Right kidney (tissue), 1 donor: Measurements from ENCODE around the gene KEAP1.
A peak's percentile ranks its signal among the peaks of the same experiment; 100 is the strongest.
"Not testable (repeated sequence)": the region's sequence is repeated elsewhere in the genome, so short reads cannot be mapped to it uniquely, and the experiment has no call there.

Experiments
- DNase-seq: peaks from one replicate; pipeline ENCODE4 v3.0.0-alpha.2; 2016

KEAP1 gene

DNA sequence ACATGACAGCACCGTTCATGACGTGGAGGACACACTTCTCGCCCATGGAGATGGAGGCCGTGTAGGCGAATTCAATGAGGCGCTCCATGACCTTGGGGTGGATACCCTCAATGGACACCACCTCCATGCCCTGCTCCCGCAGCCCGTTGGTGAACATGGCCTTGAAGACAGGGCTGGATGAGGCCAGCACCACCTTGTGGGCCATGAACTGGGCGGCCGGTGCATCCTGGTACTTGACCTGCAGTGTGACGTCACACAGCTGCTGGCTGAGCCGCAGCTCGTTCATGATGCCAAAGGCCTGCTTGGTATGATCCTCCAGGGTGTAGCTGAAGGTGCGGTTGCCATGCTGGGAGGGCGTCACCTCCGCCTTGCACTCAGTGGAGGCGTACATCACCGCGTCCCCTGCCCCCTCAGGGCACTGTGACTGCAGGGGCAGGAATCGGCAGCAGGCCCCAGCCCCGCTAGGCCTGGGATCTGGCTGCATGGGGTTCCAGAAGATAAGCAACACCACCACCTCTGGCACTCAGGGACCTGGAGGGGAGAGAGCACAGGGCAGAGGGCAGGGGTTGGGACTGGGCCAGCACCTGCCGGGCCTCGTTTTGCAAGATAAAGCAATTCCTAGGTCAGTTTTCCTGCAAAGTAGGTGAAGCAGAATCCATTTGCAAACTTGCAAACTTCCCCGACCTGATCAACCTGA, 3.5 kb downstream of the KEAP1 start:
- DNase-seq, result no peak

DNA sequence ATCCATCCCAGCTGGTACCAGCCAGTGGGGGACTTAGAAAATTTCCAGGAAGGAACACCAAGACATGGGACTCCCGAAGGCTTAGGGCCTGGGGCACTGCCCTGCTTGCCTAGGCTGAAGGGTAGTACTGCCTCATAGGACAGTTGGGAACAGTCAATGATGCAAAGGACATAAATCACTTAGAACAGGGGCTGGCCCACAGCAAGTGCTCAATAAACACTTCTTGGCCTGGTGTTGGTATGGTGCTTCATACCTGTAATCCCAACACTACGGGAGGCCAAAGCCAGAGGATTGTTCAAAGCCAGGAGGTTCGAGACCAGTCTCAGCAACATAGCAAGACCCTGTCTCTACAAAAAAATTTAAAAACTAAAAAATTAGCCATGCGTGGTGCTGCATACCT, 5.8 kb downstream of the KEAP1 start:
- no peak for DNase-seq

DNA sequence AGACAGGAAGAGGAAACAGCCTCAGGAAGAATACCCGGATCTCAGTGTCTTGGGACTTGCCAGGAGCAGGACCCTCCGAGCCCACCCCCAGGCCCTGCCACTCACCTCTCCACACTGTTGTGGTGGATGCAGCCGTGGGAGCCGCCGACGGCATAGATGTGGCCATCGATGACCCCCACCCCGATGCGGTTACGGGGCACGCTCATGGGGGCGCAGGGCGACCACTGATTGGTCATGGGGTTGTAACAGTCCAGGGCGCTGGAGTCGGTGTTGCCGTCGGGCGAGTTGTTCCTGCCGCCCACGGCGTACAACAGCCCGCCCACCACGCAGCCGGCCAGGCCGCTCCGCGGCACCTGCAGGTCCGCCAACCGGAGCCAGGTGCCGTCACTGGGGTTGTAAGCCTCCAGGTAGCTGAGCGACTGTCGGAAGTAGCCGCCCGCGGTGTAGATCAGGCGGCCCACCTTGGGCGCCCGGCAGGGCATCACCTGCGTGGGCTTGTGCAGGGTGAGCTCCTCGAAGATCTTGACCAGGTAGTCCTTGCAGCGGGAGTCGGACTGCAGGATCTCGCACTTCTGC, 11.6 kb downstream of the KEAP1 start:
- DNase-seq, result no peak

DNA sequence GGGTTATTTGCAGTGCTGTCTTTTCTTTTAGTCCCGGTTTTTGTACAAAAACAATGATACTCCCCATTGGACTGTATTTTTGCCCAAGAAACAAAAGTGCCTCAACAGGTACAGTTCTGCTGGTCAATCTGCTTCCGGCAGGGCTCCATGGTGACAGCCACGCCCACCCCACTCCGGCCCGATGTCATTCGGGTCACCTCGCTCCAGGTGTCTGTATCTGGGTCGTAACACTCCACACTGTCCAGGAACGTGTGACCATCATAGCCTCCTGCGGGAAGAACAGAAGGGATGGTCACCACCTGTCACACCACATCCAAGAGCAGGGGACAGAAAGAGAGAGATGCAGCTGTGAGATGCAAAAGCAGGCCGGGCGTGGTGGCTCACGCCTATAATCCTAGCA, 16.6 kb downstream of the KEAP1 start:
- DNase-seq, result no peak

DNA sequence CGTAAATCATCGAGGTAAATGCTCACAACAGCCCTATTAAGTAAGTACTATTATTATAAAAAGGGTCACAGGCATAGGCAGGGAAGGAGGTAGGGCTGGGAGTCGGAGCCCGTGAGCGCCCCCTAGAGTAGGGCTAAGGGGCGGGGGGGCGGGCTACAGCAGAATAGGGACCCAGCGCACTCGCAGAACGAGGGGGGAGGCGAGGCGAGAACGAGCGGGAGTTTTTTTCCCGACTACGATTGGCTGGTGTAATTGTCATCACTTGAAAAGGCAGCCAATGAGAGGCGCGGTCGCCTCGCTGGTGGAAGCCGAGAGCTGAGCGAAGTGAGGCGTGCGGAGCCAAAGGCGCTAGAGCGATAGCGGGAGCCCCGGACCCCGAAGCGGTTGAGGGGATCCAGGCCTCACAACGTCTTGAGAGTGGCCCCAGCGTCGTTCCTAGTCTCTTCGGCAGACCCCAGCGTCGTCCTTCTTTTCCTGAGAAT, 24.2 kb downstream of the KEAP1 start:
- DNase-seq, result peak; percentile 65

DNA sequence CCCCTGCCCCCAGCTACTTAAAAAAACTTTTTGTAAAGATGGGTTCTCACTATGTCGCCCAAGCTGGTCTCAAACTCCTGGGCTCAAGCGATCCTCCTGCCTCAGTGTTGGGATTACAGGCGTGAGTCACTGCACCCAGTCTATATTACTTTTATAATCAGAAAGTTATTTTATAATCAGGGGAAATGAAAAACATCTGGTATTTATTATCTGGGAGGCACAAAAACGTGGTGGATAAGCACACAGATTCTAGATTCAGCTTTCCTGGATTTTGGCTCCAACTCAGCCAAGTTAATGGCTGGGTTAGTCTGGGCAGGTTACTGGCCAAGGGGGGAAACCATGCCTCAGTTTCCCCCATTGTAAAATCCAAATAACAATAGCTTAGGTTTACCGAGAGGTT, 24.7 kb downstream of the KEAP1 start:
- no peak for DNase-seq

DNA sequence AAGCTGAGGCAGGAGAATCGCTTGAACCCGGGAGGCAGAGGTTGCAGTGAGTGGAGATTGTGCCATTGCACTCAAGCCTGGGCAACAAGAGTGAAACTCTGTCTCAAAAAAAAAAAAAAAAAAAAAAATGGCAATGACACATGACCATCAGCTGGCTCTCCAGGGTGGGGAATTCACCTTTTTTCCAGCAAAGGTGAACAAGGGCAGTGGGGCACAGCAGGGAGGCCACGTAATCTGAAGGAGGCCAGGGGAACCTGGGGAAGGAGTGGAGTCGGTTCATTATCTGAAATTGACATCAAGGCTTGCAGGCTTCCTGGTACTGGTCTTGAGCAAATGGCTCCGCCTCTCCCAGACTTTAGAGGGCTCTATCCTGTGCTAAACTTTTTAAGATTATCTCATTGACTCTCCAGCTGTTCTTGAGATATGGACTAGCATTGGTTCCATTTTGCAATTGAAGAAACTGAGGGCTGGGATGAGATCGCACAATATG, 28.1 kb downstream of the KEAP1 start:
- DNase-seq, result no peak

DNA sequence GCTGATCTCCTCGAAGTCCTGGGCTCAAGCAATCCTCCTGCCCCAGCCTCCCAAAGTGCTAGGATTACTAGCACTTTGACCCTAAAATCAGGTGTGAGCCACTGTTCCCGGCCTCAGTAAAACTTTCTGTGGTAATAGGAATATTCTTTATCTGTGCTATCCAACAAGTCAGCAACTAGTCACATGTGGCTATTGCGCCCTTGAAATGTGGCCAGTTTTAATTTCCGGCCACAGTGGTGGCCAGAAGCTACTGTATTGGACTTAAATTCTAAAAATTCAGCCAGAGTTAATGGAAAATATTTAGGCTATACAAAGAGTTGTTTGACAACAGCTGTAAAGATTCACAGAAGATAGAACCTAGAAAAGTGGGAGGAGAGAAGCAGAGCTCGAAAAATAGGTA, 30.0 kb downstream of the KEAP1 start:
- no peak for DNase-seq

DNA sequence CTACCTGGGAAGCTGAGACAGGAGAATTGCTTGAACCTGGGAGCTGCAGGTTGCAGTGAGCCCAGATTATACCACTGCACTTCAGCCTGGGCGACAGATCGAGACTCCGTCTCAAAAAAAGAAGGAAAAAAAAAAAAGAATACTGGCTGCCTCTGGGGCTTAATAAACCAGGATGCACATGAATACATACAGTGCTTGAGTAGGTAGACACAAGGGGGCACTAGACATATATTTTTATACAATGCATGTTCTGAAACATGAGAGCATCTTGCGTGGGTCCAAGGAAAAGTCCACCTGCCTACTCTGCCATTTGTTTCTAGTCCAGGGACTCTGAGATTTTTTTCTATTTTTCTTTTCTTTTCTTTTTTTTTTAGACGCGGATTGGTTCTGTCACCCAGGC, 31.2 kb downstream of the KEAP1 start:
- DNase-seq, result no peak

DNA sequence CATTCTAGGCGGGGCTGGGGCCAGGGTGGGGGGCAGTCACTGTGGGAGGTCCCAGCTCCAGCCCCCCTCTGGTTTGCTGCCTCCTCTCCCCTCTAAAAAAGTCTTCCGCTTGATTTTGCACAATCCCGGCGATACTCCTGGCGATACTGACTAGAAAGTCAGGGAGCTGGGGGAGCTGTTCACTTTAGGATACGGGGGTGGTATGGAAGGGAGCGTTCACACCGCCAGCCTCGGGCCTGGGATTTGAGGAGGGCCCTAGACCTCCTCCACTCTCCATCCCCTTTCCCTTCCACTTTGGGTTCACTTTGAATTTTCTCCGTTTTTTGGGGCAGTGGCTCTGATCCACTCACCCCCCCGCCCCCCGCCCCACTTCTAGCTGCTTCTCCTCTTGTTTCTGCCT, 35.0 kb downstream of the KEAP1 start:
- DNase-seq, result no peak

DNA sequence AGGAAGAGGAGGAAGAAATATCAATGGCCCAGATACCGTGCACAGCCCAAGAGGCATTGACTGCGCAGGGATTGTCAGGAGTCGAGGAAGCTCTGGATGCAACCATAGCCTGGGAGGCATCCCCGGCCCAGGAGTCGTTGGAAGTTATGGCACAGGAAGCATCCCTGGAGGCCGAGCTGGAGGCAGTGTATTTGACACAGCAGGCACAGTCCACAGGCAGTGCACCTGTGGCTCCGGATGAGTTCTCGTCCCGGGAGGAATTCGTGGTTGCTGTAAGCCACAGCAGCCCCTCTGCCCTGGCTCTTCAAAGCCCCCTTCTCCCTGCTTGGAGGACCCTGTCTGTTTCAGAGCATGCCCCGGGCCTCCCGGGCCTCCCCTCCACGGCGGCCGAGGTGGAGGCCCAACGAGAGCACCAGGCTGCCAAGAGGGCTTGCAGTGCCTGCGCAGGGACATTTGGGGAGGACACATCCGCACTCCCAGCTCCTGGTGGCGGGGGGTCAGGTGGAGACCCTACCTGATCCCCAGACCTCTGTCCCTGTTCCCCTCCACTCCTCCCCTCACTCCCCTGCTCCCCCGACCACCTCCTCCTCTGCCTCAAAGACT, 36.0 kb downstream of the KEAP1 start:
- no peak for DNase-seq

DNA sequence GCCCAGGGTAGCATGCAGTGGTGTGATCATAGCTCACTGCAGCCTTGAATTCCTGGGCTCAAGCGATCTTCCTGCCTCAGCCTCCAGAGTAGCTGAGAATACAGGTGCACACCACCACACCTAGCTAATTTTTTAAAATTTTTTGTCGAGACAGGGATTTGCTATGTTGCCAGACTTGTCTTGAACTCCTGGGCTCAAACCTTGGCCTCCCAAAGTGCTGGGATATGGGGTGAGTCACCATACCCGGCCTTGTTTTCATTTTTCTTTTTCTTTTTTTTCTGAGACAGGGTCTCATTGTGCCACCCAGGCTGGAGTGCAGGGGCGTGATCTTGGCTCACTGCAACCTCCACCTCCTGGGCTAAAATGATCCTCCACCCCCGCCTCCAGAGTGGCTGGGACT, 38.7 kb downstream of the KEAP1 start:
- DNase-seq, result no peak

DNA sequence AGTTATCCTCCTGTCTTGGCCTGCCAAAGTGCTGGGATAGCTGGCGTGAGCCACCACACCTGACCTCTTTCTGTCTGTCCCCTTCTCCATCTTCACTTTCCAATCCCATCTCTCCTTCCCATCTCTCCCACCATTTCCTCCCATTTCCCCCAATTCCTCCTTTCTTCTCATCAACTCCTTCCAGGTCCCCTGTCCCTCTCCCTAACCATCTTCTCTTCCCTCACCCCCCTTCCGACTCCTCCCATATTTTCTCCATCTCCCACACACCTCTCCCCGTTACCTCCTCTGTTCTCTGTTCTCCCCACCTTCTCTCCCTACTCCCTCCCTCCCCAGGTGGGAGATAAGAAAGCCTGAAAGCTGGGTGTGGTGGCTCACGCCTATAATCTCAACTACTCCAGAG, 40.6 kb downstream of the KEAP1 start:
- no peak for DNase-seq

DNA sequence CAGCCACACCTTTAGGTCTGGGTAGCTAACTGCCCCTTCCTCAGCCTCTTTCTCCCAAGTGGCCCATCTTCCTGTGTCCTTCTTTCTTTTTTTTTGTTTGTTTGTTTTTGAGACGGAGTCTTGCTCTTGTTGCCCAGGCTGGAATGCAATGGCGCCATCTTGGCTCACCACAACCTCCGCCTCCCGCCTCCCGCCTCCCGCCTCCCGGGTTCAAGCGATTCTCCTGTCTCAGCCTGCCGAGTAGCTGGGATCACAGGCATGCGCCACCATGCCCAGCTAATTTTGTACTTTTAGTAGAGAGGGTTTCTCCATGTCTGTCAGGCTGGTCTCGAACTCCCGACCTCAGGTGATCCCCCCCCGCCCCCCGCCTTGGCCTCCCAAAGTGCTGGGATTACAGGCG, 41.1 kb downstream of the KEAP1 start:
- not testable (repeated sequence) for DNase-seq

DNA sequence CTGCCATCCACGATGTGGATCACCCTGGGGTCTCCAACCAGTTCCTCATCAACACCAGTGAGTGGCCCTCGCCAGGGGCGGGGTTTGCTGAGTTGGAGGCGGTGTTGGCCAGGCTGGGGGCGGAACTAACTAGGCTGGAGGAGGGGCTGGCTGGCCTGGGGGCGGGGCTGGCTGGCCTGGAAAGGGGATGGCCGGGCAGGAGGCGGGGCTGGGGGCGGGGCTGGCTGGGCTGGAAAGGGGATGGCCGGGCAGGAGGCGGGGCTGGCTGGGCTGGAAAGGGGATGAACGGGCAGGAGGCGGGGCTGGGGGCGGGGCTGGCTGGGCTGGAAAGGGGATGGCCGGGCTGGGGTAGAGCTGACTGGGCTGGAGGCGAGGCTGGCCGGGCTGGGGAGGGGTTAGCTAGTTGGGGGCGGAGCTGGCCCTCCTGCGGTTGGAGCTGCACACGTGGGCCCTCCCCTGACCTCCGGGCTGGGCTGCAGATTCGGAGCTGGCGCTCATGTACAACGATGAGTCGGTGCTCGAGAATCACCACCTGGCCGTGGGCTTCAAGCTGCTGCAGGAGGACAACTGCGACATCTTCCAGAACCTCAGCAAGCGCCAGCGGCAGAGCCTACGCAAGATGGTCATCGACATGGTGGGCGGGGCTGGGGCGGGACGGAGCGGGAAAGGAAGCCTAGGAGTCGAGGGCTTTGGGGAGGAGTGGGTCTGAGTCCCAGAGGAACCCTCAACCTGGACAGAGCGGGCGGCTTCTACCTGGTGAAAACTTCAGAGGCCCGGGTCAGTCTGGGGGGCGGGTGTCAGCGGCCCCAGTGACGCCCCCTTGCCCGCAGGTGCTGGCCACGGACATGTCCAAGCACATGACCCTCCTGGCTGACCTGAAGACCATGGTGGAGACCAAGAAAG, 41.9 kb downstream of the KEAP1 start:
- peak; percentile 83 for DNase-seq

DNA sequence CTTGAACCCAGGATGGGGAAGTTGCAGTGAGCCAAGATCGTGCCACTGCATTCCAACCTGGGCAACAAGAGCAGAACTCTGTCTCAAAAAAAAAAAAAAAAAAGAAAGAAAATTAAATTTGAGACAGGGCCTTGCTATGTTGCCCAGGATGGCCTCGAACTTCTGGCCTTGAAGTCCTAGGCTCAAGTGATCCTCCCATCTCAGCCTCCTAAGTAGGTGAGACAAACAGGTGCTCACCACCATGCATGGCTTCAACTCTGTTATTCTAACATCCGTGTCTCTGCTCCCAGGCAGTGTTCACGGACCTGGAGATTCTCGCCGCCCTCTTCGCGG, 42.5 kb downstream of the KEAP1 start:
- DNase-seq, result no peak

DNA sequence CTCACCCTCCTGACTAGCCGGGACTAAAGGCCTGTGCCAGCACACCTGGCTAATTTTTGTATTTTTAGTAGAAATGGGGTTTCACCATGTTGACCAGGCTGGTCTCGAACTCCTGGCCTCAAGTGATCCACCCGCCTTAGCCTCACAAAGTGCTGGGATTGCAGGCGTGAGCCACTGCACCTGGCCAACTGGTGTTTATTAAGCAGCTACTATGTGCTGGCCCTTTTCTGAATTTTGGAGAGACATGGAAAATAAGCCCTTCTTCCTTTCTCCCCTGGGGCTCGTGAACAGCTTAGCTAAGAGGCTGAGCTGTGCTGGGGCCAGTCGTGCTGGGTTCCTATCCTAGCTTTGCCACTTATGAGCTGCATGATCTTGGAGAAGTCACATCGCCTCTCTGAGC, 44.4 kb downstream of the KEAP1 start:
- DNase-seq, result not testable (repeated sequence)

DNA sequence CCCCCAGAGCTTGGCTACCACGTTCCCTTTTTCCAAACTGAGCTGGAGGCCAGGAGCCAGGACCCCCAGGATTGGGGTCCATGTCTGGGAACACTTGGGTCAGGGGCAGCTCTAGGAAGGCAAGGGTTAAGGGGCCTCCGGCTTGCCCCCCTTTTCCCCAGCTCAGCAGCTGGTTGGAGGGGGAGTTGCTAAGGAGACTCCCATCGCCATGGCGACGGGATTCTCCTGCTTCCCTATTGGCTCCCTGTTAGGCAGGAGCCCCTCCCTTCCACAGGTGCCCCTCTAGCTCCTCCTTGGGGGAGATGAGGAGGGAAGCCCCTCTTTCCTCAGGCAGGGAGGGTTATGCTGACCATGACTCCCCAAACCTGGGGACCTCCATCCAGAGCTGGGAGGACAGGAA, 48.9 kb downstream of the KEAP1 start:
- DNase-seq, result no peak

DNA sequence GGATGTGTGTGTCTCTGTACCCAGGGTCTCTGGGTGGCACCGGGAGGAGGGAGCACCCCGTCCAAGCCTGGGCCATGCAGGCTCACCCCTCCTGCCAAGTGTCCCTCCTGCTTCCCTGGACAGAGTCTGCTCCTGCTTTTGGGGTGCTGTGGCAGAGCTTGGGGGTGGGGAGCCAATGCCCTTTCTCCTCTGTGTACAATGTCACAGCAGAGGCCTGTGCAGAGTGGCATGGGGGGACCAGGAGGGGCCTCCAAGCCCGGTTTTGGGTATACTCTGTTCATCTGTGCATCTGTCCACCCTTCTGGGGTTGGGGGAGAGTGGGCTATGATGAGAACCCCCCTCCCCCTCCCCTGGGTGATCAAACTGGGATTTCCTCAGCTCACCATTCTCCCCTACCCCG, 49.3 kb downstream of the KEAP1 start:
- DNase-seq, result no peak

DNA sequence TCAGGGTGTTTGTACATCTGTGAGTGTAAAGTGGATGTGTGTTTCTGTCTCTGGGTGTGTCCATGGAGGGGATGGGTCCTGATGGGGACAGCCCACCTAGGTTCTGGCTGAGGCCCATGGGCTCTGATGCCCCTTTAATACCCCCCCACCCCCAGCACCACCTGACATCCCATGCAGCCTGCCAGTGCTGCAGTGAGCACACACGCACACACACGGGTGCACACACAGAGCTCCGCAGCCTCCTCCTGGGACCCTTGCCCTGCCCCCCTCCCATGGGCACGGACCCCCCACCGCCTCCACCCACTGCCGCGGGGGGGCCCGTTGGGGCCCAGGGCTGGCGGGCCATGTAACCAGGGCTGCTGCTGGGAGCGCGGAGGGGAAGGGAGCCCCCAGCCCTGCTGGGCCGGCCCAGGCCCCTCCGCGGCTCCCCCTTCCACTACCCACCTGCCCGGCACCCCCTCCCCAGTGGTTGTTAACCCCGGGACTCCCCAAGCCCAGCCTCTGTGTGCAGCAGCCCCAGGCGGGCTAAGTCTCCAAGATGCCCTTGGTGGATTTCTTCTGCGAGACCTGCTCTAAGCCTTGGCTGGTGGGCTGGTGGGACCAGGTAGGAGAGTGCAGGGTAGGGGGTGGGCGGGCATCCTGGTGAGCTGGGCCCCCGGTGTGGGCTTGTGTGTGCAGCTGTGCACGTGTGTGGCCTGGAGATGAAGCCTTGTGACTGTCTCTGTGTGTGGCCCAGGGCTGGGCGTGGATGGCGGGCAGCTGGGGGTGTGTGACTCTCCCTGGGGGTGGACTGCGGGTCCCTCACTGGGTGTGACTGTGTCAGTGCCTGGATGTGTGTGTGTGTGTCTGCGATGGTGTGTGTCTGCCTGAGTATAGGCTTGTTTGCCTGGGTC, 50.2 kb downstream of the KEAP1 start:
- DNase-seq, result no peak

DNA sequence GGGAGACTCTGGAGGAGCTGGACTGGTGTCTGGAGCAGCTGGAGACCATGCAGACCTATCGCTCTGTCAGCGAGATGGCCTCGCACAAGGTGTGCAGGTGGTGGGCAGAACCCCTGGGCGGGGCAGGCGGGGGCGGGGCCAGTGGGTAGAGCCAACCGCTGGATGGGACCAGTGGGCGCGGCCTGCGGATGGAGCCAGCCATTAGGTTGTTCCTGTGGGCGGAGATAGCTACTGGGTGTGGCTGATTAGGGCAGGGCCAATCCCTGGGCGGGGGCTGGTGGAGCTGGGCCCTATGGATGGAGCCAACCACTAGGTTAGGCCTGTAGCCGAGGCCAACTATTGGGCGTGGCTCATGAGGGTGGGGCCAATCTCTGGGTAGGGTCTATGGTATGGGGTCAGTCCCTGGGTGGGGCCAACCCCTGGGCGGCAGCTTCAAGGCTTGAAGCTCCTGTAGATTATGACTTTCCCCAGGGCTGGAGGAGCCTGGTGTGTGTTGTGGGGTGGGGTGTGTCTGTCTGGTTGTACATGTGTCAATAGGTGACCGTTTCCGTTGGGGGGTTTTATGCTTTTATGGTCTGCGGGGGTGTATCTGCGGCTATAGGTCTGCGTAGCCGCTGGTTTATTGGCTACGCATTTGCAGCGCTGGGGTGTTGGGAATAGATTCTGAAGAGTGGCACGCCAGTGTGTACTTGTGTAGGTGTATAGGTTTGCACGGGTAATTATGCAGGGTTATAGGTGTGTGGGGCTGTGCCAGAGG, 52.1 kb downstream of the KEAP1 start:
- no peak for DNase-seq
